ENCODE results near the gene DOK7. TPM values are rescaled to one million over a fixed set of nuclear protein-coding genes. Genes with fewer than 3 reads are reported as not detected.

The DOK7 gene, protein sequence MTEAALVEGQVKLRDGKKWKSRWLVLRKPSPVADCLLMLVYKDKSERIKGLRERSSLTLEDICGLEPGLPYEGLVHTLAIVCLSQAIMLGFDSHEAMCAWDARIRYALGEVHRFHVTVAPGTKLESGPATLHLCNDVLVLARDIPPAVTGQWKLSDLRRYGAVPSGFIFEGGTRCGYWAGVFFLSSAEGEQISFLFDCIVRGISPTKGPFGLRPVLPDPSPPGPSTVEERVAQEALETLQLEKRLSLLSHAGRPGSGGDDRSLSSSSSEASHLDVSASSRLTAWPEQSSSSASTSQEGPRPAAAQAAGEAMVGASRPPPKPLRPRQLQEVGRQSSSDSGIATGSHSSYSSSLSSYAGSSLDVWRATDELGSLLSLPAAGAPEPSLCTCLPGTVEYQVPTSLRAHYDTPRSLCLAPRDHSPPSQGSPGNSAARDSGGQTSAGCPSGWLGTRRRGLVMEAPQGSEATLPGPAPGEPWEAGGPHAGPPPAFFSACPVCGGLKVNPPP
- total RNA-seq (1 to 10 TPM in 1 of 4 donors, not detected in 3; 1.9 TPM), polyA plus RNA-seq (1 to 10 TPM in 1 of 3 donors, under 1 TPM in 1, not detected in 1; 0.85 to 1.2 TPM)

DNA sequence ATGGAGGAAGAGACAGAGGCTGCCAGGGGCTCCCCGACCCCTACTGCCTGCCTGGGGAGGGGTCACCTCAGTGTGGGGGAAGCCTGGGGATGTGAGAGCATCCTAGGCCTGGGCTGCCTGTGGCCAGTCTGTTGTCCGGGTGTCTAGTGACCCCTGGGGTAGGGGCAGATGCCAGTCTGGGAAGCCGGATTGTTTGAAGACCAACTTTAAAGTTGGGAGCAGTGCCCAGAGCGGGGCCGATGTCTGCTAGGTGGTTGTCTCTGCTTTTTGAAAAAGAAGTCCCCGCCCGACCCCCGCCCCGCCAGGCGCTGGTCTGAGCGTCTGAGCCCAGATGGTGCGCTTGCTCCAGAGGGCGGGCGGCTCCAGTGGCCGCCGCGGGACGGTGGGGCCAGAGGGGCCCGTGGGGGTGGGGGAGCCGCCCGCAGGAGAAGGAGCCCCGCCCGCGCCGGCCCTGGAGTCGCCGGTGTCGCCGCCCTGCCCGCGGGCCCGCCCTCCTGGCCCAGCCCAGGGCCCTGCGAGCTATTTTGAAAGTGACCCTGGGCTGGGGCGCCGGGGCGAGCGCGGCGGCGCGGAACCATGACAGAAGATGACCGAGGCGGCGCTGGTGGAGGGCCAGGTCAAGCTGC is at the start of gene DOK7:
TSS of gene DOK7 (plus strand) at position 517 of the 626 bp plus-strand sequence. CDS start at position 587, 70 bp downstream.
- H3K36me3 ChIP-seq = no peaks in the 10 kb centered on the region
- no peaks in the 10 kb centered on the region for H3K9me3 ChIP-seq
- H3K27me3 ChIP-seq = peaks cover 9 to 47% (median 9%) of the 10 kb centered on the region in 3 donors
- H3K27ac ChIP-seq = no peak within 1 kb of the TSS
- peak within 1 kb of the TSS in 3 of 4 donors; percentile 47 to 56 (median 52) for H3K4me3 ChIP-seq
- no peak for DNase-seq
- H3K4me1 ChIP-seq = peaks cover 0 to 24% (median 17%) of the 10 kb centered on the region in 4 donors
- WGBS, 2 donors = 1 to 7% methylated on average over 44 of the region's 44 CpGs
- intact Hi-C loops (cut with DNase I) = no loop called here
- no peak for TF ChIP-seq POLR2AphosphoS5 (IDR thresholded peaks at IDR 0.05)
- TF ChIP-seq EP300 (IDR thresholded peaks at IDR 0.05) = no peak
- no peak for TF ChIP-seq POLR2A (IDR thresholded peaks at IDR 0.05)
- TF ChIP-seq, protein P1, sequence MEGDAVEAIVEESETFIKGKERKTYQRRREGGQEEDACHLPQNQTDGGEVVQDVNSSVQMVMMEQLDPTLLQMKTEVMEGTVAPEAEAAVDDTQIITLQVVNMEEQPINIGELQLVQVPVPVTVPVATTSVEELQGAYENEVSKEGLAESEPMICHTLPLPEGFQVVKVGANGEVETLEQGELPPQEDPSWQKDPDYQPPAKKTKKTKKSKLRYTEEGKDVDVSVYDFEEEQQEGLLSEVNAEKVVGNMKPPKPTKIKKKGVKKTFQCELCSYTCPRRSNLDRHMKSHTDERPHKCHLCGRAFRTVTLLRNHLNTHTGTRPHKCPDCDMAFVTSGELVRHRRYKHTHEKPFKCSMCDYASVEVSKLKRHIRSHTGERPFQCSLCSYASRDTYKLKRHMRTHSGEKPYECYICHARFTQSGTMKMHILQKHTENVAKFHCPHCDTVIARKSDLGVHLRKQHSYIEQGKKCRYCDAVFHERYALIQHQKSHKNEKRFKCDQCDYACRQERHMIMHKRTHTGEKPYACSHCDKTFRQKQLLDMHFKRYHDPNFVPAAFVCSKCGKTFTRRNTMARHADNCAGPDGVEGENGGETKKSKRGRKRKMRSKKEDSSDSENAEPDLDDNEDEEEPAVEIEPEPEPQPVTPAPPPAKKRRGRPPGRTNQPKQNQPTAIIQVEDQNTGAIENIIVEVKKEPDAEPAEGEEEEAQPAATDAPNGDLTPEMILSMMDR (IDR thresholded peaks at IDR 0.05) = no peak

DNA sequence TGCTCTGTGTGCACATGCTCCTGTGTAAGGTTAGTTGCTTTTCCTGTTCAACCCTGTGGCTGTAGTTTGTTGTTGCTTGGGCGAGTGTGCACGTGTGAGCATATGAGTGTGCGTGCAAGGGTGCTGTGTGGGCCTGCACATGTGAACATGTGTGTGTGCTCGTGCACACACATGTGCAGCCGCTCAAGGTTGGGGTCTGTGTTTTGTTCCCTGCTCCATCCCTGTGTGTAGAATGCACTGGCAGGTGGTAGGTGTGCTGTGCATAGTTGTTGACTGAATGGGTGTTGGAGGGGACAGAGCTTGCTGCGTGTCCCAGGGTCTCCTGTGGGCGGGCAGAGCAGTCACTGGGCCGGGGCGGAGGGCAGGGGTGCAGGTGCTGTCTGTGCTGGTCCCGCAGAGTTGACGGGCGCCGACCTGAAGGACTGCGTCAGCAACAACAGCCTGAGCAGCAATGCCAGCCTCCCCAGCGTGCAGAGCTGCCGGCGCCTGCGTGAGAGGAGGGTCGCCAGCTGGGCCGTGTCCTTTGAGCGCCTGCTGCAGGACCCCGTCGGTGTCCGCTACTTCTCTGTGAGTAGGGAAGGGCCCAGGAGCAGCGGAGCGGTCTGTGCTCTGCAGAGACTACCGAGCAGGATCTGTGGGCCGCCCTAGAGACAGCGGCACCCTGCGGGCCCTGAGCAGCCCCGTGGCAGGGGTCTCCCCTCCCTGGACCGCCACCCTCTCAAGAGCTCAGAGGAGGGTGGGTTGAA is 49.3 kb upstream of the DOK7 start:
- intact Hi-C loops (cut with DNase I) = no loop called here
- no peaks in the 10 kb centered on the region for H3K27me3 ChIP-seq
- H3K27ac ChIP-seq = no peak overlapping the region
- TF ChIP-seq, protein P1 (IDR thresholded peaks at IDR 0.05) = no peak
- no peak for TF ChIP-seq EP300 (IDR thresholded peaks at IDR 0.05)
- TF ChIP-seq POLR2A (IDR thresholded peaks at IDR 0.05) = no peak
- no peak for TF ChIP-seq POLR2AphosphoS5 (IDR thresholded peaks at IDR 0.05)
- no peak overlapping the region for H3K4me3 ChIP-seq
- DNase-seq = peak; percentile 62
- no peaks in the 10 kb centered on the region for H3K9me3 ChIP-seq
- no peaks in the 10 kb centered on the region for H3K4me1 ChIP-seq
- H3K36me3 ChIP-seq = peaks cover 0 to 36% (median 15%) of the 10 kb centered on the region in 4 donors
- 86 to 95% methylated on average over 32 of the region's 32 CpGs for WGBS, 2 donors

DNA sequence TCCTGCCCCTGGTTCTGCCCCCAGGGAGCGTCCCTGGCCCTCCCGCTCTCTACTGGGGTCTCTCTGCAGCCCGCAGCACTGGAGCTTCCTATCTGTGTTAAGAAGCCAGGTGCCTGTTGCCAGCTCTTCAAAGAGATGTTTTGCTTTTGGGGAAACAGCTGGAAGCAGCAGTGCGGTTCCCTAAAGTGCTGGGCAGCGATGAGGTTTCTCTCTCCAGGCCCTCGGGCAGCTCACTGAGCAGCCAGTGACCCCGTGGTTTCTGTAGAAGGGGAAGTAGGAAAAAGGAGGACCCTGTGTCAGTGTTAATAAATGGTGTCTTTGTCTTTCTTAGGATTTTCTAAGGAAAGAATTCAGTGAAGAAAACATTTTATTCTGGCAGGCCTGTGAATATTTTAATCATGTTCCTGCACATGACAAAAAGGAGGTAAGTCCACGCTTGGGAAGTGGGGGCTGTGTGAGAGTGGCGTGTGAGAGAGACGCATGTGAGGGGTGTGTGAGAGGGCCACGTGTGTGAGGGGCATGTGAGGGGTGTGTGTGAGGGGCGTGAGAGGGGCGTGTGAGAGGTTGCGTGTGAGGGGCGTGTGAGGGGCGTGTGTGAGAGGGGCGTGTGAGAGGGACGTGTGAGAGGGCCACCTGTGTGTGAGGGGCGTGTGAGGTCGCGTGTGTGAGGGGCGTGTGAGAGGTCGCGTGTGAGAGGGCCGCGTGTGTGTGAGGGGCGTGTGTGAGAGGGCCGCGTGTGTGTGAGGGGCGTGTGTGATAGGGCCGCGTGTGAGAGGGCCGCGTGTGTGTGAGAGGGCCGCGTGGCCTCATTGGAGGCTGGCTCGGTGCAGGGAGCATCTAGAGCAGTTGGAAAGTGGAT is 48.5 kb upstream of the DOK7 start:
- no peak overlapping the region for H3K27ac ChIP-seq
- peak; percentile 59 for DNase-seq
- no peak overlapping the region for H3K4me3 ChIP-seq
- H3K36me3 ChIP-seq = peaks cover 0 to 36% (median 15%) of the 10 kb centered on the region in 4 donors
- H3K9me3 ChIP-seq = no peaks in the 10 kb centered on the region
- TF ChIP-seq, protein P1 (IDR thresholded peaks at IDR 0.05) = no peak
- TF ChIP-seq POLR2AphosphoS5 (IDR thresholded peaks at IDR 0.05) = no peak
- TF ChIP-seq POLR2A (IDR thresholded peaks at IDR 0.05) = no peak
- TF ChIP-seq EP300 (IDR thresholded peaks at IDR 0.05) = no peak
- intact Hi-C loops (cut with DNase I) = no loop called here
- no peaks in the 10 kb centered on the region for H3K4me1 ChIP-seq
- no peaks in the 10 kb centered on the region for H3K27me3 ChIP-seq
- 82 to 90% methylated on average over 37 of the region's 37 CpGs for WGBS, 2 donors

Measured in sigmoid colon (tissue), 7 donors.